Epithelial cell of proximal tubule (primary cell): Measurements from ENCODE around the gene NECTIN1. TPM values are rescaled to one million over a fixed set of nuclear protein-coding genes. Genes with fewer than 3 reads are reported as not detected.

ENCODE experiments used
- DNase-seq: peaks from one replicate; pipeline ENCODE4 v3.0.0-alpha.2; 2011; ENCODE audit warnings: low read depth
- H3K4me3 ChIP-seq: 2 replicates; pipeline ENCODE4 v1.5.1; 2011; ENCODE audit warnings: low read depth, mild to moderate bottlenecking, low read length
- total RNA-seq: library from RNA; depleted of rRNA; stranded (reverse); fragments of >200 nt; gene quantifications from 2 replicates; pipeline ENCODE4 v1.2.3, GENCODE V29; 2015
- TF ChIP-seq, protein P1 (sequence below): conservative IDR thresholded peaks from 2 replicates; pipeline ENCODE4 v1.5.1; 2012; ENCODE audit warnings: low read depth, mild to moderate bottlenecking, low read length

Gene NECTIN1
- total RNA-seq, 1 donor from 2014 or later, result 4.7 TPM

DNA sequence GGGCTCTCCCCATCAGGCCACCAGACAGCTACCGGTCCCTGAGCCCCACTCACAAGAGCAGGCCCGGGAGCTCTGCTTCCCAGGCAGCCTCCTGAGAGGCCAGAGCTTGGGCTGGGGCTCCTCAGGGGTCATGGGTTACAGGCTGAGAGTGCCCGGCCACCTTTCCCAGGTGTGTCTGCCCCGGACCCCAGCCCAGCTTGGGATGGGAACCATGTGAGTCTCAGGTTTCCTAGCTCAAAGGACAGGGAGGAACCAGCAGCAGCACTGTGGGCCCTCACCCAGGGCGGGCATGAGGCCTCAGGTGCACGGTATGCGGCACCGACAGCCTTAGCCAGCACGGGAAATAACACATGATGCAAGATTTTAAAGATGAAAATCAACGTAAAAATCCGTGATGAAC is 90.1 kb downstream of the NECTIN1 start:
- H3K4me3 ChIP-seq, result no peak overlapping the region
- TF ChIP-seq, protein P1, sequence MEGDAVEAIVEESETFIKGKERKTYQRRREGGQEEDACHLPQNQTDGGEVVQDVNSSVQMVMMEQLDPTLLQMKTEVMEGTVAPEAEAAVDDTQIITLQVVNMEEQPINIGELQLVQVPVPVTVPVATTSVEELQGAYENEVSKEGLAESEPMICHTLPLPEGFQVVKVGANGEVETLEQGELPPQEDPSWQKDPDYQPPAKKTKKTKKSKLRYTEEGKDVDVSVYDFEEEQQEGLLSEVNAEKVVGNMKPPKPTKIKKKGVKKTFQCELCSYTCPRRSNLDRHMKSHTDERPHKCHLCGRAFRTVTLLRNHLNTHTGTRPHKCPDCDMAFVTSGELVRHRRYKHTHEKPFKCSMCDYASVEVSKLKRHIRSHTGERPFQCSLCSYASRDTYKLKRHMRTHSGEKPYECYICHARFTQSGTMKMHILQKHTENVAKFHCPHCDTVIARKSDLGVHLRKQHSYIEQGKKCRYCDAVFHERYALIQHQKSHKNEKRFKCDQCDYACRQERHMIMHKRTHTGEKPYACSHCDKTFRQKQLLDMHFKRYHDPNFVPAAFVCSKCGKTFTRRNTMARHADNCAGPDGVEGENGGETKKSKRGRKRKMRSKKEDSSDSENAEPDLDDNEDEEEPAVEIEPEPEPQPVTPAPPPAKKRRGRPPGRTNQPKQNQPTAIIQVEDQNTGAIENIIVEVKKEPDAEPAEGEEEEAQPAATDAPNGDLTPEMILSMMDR, result no peak
- DNase-seq, result no peak

GRCh38 chr11:119637481-119637880 is 91.5 kb downstream of the NECTIN1 start:
- H3K4me3 ChIP-seq, result no peak overlapping the region
- DNase-seq, result no peak
- TF ChIP-seq, protein P1, result no peak

DNA sequence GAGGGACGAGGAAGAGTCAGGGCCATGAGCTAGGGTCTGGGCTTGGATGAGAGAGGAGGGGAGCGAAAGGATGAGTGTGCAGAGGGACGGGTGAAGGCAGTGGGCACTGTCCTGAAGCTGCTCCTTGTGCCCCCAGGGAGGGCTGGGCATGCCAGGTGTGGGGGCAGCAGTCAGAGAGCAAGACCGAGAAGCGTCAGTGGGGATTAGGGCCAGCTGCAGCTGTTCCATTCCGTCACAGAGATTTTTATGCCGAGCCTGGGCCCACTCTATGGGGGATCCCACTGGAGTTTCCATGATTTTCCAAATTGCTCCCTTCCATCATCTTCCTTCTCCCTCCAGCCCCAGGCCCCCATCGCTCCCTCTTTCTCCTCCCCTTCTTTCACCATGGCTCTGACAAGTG is 93.2 kb downstream of the NECTIN1 start:
- no peak for DNase-seq
- TF ChIP-seq, protein P1, result no peak
- no peak overlapping the region for H3K4me3 ChIP-seq

- TF ChIP-seq, protein P1, result no peak
- no peak overlapping the region for H3K4me3 ChIP-seq
- DNase-seq, result no peak
Observed at GRCh38 chr11:119635041-119635740, 93.8 kb downstream of the NECTIN1 start.

DNA sequence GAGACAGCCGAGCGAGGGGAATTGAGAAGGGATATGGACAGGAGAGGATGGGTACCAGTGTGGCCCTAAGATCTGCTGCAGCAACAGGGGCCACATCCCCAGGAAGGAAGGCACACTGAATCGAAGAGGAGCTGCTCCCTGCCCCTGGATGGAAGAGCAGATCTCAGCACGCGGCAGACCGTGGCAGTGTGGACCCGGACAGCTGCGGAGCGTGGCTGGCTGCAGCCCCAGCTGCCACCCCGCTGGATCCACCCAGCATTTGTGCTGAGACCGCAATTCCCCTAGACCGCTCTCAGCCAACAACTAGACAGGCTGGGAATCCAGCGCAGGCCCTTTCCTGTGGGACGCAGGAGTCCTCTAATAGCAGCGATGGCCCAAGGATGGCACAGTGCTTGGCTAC is 94.7 kb downstream of the NECTIN1 start:
- no peak for DNase-seq
- TF ChIP-seq, protein P1, result no peak
- no peak overlapping the region for H3K4me3 ChIP-seq

DNA sequence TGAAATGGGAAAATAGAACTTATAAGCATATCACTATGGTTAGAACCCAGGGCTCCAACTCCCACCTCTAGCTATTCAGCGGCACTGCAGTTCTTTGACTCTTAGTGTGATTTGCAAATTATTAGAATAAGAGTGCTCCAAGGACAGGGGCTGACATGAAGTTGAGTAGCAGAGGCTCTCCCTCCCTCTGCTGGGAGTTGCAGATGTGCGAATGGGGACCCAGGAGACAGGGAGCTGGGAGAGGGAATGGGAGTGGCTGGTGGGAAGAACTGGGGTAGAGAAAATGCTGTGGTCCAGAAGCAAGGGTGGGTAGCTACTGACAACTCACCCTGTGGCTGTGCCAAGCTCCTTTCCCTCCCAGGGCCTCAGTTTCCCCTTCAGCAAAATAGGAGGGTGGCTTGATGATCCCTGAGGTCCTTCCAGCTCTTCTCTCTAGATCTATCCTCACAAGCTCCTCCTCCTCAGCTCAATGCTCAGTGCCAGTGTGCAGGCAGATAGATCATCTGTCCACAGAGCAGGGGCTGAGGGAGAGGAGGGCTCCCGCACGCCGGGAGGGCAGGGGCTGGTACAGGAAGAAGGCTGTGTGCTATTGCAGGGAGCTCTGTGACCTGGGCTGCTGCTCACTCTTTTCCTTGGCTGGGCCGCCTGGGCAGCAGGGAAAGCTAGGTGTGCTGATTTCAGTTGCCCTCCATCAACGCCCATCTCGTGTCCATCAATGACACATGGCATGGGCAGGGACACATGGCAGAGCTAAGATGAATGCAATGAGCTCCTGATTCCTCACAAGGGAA is 99.0 kb downstream of the NECTIN1 start:
- TF ChIP-seq, protein P1, result no peak
- H3K4me3 ChIP-seq, result no peak overlapping the region
- no peak for DNase-seq
